T-helper 2 cell treated with Interferon-gamma antibody and Interleukin-4, amounts not matched to agents 5 μg/mL and 100 μg/mL, for 36 hours (primary cell): ENCODE measurements around the gene SHC1.

ENCODE experiments used
- DNase-seq: peaks from one replicate; pipeline ENCODE4 v3.0.0; 2021; ENCODE audit warnings: low spot score
- H3K27ac Mint-ChIP-seq: one replicate; pipeline ENCODE4 v1.8.0; 2021; ENCODE audit warnings: mild to moderate bottlenecking, mixed read lengths
- H3K27me3 Mint-ChIP-seq: one replicate; pipeline ENCODE4 v1.8.0; 2021; ENCODE audit warnings: low read depth, mixed read lengths
- H3K36me3 Mint-ChIP-seq: one replicate; pipeline ENCODE4 v1.8.0; 2021; ENCODE audit warnings: low read depth, mixed read lengths
- H3K4me1 Mint-ChIP-seq: one replicate; pipeline ENCODE4 v1.8.0; 2021; ENCODE audit warnings: low read depth, mixed read lengths
- H3K4me3 Mint-ChIP-seq: one replicate; pipeline ENCODE4 v1.8.0; 2022; ENCODE audit warnings: mild to moderate bottlenecking, moderate library complexity, mixed read lengths
- H3K9me3 Mint-ChIP-seq: one replicate; pipeline ENCODE4 v1.8.0; 2021; ENCODE audit warnings: mixed read lengths

The SHC1 gene

DNA sequence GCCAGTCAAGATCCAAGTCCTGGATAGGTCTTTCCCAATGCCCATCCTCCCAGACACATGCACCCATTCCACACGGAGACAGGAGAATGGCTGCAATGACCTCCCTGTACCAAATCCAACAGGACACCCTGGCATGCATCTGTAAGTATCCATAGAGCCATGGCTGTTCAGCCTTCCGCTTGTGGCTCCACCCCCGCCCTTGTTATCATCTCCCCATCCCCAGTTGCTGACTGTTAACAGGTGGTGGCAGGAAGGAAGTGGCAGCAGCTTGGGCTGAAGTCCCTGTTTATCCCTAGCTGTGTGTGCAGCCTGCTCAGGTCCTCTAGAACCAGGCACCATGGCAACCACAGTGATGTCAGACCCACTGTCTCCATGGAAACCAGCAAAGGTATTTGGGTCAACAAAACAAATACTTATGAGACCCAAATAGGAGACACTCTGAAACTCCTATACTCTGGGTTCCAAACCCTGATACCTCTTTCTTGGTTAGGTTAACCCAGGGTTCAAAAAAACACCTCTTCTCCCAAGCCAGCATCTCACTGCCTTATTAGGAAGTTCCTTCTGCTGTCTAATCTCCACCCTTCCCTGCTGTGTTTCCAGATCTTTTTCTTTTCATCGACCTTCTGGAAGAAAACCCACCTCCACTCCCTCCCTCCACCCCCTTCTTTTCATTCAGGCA lies 15.4 kb downstream of the SHC1 start:
- DNase-seq, result peak; percentile 83
- peak overlapping the region; percentile 99 for H3K27ac Mint-ChIP-seq
- H3K4me1 Mint-ChIP-seq, result peaks cover 65% of the 10 kb centered on the region
- no peaks in the 10 kb centered on the region for H3K27me3 Mint-ChIP-seq
- H3K36me3 Mint-ChIP-seq, result peaks cover 35% of the 10 kb centered on the region
- peak overlapping the region; percentile 98 for H3K4me3 Mint-ChIP-seq
- no peaks in the 10 kb centered on the region for H3K9me3 Mint-ChIP-seq

DNA sequence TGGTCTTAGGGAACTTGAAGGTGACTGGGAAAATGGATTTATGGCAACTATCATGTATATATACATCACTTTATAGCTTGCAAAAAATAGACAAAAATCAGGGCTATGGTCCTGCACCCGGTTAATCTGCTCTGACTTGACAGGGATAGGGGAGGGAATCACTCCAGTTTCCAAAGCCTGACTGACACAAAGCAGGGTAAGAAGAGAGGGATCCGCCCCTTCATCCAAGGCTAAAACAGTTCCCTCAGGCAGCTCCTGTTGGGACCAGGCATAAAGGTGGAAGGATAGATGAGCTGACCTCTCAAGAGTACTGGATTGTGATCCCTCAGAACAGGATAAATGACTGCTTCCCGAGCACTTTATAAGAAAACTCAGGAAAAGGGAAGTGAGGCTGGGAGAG lies 16.0 kb downstream of the SHC1 start:
- no peak for DNase-seq
- no peaks in the 10 kb centered on the region for H3K9me3 Mint-ChIP-seq
- peaks cover 65% of the 10 kb centered on the region for H3K4me1 Mint-ChIP-seq
- H3K36me3 Mint-ChIP-seq, result peaks cover 35% of the 10 kb centered on the region
- no peaks in the 10 kb centered on the region for H3K27me3 Mint-ChIP-seq
- peak overlapping the region; percentile 99 for H3K27ac Mint-ChIP-seq
- H3K4me3 Mint-ChIP-seq, result peak overlapping the region; percentile 98

DNA sequence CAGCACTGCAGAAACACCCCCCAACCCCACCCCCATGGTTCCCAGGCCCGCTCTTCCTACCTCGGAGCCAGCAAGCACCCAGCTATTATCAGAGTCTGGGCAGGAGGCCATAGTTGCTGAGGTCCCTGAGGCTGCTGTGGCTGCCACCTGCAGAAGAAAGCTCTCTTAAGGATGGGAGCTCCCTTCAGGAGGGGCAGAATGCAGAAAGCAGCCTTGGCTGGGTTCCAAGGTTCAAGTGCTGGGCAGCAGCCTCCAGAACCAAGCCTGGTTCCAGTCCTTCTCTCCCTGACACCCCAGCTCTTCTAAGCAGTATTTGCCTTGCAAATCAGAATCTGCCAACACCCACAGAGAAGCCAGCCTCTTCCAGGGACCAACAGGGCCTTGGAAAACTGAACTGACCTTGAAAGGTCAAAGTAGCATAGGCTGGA lies 16.9 kb downstream of the SHC1 start:
- Mint-ChIP-seq H3K36me3 (peaks cover 39% of the 10 kb centered on the region), H3K27me3 (no peaks in the 10 kb centered on the region), H3K27ac (peak overlapping the region; percentile 99), H3K4me1 (peaks cover 65% of the 10 kb centered on the region), H3K9me3 (no peaks in the 10 kb centered on the region), H3K4me3 (peak overlapping the region; percentile 98)
- no peak for DNase-seq

GRCh38 chr1:154952664-154953063 lies 17.9 kb downstream of the SHC1 start:
- no peak for DNase-seq
- Mint-ChIP-seq H3K27me3 (no peaks in the 10 kb centered on the region), H3K4me1 (peaks cover 65% of the 10 kb centered on the region), H3K9me3 (no peaks in the 10 kb centered on the region), H3K27ac (peak overlapping the region; percentile 99), H3K36me3 (peaks cover 37% of the 10 kb centered on the region), H3K4me3 (peak overlapping the region; percentile 98)

GRCh38 chr1:154951901-154952657 lies 18.5 kb downstream of the SHC1 start:
- Mint-ChIP-seq H3K27me3 (no peaks in the 10 kb centered on the region), H3K9me3 (no peaks in the 10 kb centered on the region), H3K36me3 (peaks cover 40% of the 10 kb centered on the region), H3K27ac (peak overlapping the region; percentile 99), H3K4me1 (peaks cover 62% of the 10 kb centered on the region), H3K4me3 (peak overlapping the region; percentile 98)
- no peak for DNase-seq

DNA sequence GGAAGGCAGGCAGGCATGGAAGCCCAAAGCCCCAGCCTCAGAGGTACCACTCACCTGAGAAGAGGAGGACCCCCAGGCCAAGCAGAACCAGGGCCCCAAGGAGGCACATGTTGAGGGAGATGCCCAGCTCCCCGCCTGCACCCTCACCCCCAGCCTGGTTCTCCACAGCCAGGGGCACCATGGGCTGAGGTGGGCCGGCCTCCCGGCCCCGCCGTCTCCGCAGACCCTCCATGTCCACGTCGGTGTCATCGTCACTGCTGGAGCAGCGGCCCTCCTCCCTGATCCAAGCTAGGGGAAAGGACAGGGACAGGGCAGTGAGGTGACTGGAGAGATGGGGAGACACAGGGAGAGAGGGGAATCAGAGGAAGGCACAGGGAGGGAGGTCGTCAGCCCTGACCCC lies 22.5 kb downstream of the SHC1 start:
- H3K36me3 Mint-ChIP-seq, result peaks cover 45% of the 10 kb centered on the region
- no peak overlapping the region for H3K4me3 Mint-ChIP-seq
- H3K4me1 Mint-ChIP-seq, result peaks cover 37% of the 10 kb centered on the region
- H3K27me3 Mint-ChIP-seq, result no peaks in the 10 kb centered on the region
- DNase-seq, result no peak
- no peak overlapping the region for H3K27ac Mint-ChIP-seq
- H3K9me3 Mint-ChIP-seq, result no peaks in the 10 kb centered on the region

GRCh38 chr1:154945962-154946850 lies 24.3 kb downstream of the SHC1 start:
- H3K4me1 Mint-ChIP-seq, result peaks cover 38% of the 10 kb centered on the region
- H3K4me3 Mint-ChIP-seq, result no peak overlapping the region
- H3K9me3 Mint-ChIP-seq, result no peaks in the 10 kb centered on the region
- no peak for DNase-seq
- H3K36me3 Mint-ChIP-seq, result peaks cover 33% of the 10 kb centered on the region
- peak overlapping the region; percentile 68 for H3K27ac Mint-ChIP-seq
- no peaks in the 10 kb centered on the region for H3K27me3 Mint-ChIP-seq

GRCh38 chr1:154945160-154945961 lies 25.2 kb downstream of the SHC1 start:
- no peak for DNase-seq
- Mint-ChIP-seq H3K36me3 (peaks cover 30% of the 10 kb centered on the region), H3K27ac (no peak overlapping the region), H3K4me3 (no peak overlapping the region), H3K27me3 (no peaks in the 10 kb centered on the region), H3K9me3 (no peaks in the 10 kb centered on the region), H3K4me1 (peaks cover 40% of the 10 kb centered on the region)

GRCh38 chr1:154944401-154945159 lies 26.0 kb downstream of the SHC1 start:
- no peaks in the 10 kb centered on the region for H3K27me3 Mint-ChIP-seq
- no peak overlapping the region for H3K4me3 Mint-ChIP-seq
- peaks cover 28% of the 10 kb centered on the region for H3K36me3 Mint-ChIP-seq
- peak overlapping the region; percentile 92 for H3K27ac Mint-ChIP-seq
- no peak for DNase-seq
- no peaks in the 10 kb centered on the region for H3K9me3 Mint-ChIP-seq
- peaks cover 46% of the 10 kb centered on the region for H3K4me1 Mint-ChIP-seq

GRCh38 chr1:154943649-154944400 lies 26.7 kb downstream of the SHC1 start:
- Mint-ChIP-seq H3K27ac (peak overlapping the region; percentile 92), H3K4me3 (peak overlapping the region; percentile 68), H3K9me3 (no peaks in the 10 kb centered on the region), H3K27me3 (no peaks in the 10 kb centered on the region), H3K4me1 (peaks cover 50% of the 10 kb centered on the region), H3K36me3 (peaks cover 25% of the 10 kb centered on the region)
- DNase-seq, result no peak

GRCh38 chr1:154941333-154942013 lies 29.1 kb downstream of the SHC1 start:
- Mint-ChIP-seq H3K27me3 (no peaks in the 10 kb centered on the region), H3K27ac (peak overlapping the region; percentile 92), H3K4me3 (peak overlapping the region; percentile 56), H3K9me3 (no peaks in the 10 kb centered on the region), H3K4me1 (peaks cover 67% of the 10 kb centered on the region), H3K36me3 (peaks cover 15% of the 10 kb centered on the region)
- no peak for DNase-seq
